Mucosa of rectum (tissue), 2 donors: Measurements from ENCODE around the gene LATS2.

Source experiments
- H3K27ac ChIP-seq, 2 donors: one replicate each; pipeline ENCODE4 v1.7.0; 2013; ENCODE audit warnings: inconsistent platforms in 2 of 2, low read depth in 2 of 2, low read length in 2 of 2
- H3K27me3 ChIP-seq, 2 donors: one replicate each; pipeline ENCODE4 v1.7.0; 2013; ENCODE audit warnings: low read length in 2 of 2; ENCODE audit not compliant: control insufficient read depth in 2 of 2, insufficient read depth in 2 of 2
- H3K36me3 ChIP-seq, 2 donors: one replicate each; pipeline ENCODE4 v1.7.0; 2013; ENCODE audit warnings: low read length in 2 of 2; ENCODE audit not compliant: control insufficient read depth in 2 of 2, insufficient read depth in 2 of 2
- H3K4me1 ChIP-seq, 2 donors: one replicate each; pipeline ENCODE4 v1.7.0; 2013; ENCODE audit warnings: low read length in 2 of 2, mild to moderate bottlenecking in 1 of 2; ENCODE audit not compliant: control insufficient read depth in 2 of 2, insufficient read depth in 2 of 2
- H3K4me3 ChIP-seq, 2 donors: one replicate each; pipeline ENCODE4 v1.7.0; 2013; ENCODE audit warnings: low read length in 2 of 2
- H3K9ac ChIP-seq, 2 donors: one replicate each; pipeline ENCODE4 v1.7.0; 2013; ENCODE audit warnings: low read length in 2 of 2, low read depth in 1 of 2, mild to moderate bottlenecking in 1 of 2
- H3K9me3 ChIP-seq, 2 donors: one replicate each; pipeline ENCODE4 v1.7.0; 2013; ENCODE audit warnings: low read length in 2 of 2; ENCODE audit not compliant: control insufficient read depth in 2 of 2
- donor health status: healthy.
- donor health status: Normal muscosa, but diverticular disease.

LATS2 gene

DNA sequence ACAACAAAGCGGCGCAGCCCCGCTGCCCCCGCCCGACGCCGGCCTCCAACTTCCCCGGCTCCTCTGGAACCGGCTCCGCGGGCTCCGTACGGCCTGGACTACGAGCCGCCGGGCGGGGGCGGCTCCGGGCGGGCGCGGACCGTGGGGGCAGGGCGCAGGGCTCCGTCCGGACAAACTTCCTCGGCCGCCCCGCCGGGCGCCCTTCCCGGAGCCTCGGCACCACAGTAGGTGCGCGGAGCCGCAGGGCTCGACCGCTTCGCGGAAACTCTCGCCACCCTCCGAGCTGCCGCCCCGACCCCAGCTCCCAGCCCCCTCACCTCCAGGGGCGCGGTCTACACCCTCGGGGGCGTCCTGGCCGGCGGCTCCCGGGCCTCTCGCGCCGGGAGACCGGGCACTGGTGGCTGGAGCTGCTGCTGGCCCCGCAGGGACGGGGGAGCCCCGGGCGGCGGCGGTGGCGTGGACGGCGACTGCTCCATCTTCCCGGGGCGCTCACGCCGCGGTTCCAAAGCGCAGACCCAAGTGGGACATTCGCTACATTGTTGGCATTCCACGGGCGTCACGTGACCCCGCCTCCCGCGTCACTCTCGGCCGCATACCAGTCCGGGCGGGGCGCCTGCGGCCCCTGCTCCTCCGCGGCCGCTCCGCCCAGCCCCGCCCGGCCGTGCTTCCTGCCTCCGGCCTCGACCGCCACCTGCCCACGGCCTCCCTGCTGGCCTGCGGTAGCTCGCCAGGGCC, at the start of gene LATS2:
LATS2 (minus strand) TSS at position 558 of the 735 bp plus-strand sequence. CDS start 15,560 bp downstream, outside the sequence.
- Histone ChIP-seq H3K36me3 (no peaks in the 10 kb centered on the region), H3K27ac (peak within 1 kb of the TSS; percentile 87 to 93), H3K9ac (peak within 1 kb of the TSS; percentile 68 to 81), H3K9me3 (no peaks in the 10 kb centered on the region), H3K27me3 (peaks cover 0 to 3% of the 10 kb centered on the region in 2 donors), H3K4me1 (peaks cover 3 to 4% of the 10 kb centered on the region in 2 donors), H3K4me3 (peak within 1 kb of the TSS; percentile 69 to 76)

DNA sequence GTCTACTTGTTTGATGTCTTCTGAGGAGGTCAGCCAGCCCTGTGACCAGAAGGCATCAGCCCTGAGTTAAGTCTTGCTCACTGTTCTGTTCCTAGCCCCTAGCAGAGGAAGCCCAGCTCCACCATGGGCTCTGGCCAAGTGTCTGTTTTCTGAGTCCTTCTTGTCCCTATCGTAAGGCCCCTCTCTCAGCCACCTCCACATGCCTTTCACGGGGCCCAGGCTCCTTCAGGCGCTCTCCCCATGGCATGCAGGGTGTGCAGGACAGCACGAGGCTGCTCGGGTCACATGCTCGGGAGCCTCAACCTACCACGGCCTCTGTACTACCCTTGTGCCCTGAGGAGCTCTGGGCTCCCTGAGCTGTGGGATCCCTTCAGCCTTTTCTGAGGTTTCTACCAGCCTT, 47.8 kb upstream of the LATS2 start:
- no peak overlapping the region for H3K9ac ChIP-seq
- no peaks in the 10 kb centered on the region for H3K27me3 ChIP-seq
- no peak overlapping the region for H3K27ac ChIP-seq
- H3K4me1 ChIP-seq, result no peaks in the 10 kb centered on the region
- no peaks in the 10 kb centered on the region for H3K9me3 ChIP-seq
- no peak overlapping the region for H3K4me3 ChIP-seq
- H3K36me3 ChIP-seq, result no peaks in the 10 kb centered on the region

DNA sequence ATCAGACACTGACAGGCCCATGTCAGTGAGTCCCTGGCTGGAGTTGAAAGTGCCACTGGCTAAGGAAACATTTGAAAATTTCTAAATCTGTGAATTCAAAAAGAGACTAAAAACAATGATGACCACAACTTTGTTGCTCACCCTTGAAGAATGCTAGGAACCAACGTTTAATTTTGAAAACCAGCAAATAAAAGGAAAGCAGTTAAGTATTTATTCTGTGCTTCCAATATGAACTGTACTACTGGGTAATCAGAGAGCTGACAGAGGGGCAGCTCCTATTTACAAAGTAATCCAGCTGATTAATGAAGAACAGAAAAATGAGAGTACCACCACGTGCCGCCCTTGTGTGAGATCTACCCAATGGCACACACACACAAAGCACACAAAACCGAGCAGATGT, 44.7 kb upstream of the LATS2 start:
- no peak overlapping the region for H3K9ac ChIP-seq

DNA sequence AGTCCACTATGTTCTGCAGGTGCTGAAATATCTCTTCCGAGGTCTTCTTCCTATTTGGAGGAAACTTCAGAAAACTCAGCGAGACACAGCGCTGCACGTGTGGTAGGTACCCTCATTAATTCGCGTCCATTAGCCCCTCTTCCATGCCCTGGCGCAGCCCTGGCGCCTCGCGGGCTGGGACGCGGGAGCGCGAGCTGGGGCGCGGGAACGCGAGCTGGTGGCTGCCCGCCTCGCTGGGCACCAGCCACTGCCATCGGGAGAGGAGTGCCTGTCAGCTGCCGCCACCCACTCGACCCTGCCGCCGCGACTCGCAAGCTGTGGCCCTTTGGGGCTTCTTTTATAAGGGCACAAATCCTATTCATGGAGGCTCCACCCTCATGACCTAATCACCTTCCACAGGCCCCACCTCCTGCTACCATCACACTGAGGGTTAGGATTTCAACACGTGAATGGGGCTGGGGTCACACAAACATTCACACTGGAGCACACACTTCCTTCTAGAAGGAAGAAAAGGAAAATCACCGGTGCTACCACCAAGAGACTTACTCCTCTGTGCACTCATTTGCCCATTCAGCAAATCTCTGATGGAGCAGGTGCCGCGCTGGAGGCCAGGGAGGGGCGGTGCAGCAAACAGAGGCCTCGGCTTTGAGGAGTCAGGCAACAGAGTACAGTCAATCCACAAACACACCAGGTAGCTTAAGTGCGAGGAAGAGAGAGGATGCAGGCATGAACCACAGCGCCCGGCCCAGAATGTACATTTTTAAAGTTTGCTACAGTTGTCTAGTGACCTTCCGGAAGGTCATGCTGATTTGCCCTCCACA, 43.0 kb upstream of the LATS2 start:
- H3K27ac ChIP-seq, result no peak overlapping the region
- no peaks in the 10 kb centered on the region for H3K4me1 ChIP-seq
- H3K36me3 ChIP-seq, result no peaks in the 10 kb centered on the region
- no peaks in the 10 kb centered on the region for H3K9me3 ChIP-seq
- H3K27me3 ChIP-seq, result no peaks in the 10 kb centered on the region
- no peak overlapping the region for H3K4me3 ChIP-seq
- H3K9ac ChIP-seq, result no peak overlapping the region

More for the DNA sequence above, 44.7 kb upstream of the LATS2 start:
- Histone ChIP-seq H3K27ac (no peak overlapping the region), H3K4me1 (no peaks in the 10 kb centered on the region), H3K36me3 (no peaks in the 10 kb centered on the region), H3K9me3 (no peaks in the 10 kb centered on the region), H3K27me3 (no peaks in the 10 kb centered on the region), H3K4me3 (no peak overlapping the region)

DNA sequence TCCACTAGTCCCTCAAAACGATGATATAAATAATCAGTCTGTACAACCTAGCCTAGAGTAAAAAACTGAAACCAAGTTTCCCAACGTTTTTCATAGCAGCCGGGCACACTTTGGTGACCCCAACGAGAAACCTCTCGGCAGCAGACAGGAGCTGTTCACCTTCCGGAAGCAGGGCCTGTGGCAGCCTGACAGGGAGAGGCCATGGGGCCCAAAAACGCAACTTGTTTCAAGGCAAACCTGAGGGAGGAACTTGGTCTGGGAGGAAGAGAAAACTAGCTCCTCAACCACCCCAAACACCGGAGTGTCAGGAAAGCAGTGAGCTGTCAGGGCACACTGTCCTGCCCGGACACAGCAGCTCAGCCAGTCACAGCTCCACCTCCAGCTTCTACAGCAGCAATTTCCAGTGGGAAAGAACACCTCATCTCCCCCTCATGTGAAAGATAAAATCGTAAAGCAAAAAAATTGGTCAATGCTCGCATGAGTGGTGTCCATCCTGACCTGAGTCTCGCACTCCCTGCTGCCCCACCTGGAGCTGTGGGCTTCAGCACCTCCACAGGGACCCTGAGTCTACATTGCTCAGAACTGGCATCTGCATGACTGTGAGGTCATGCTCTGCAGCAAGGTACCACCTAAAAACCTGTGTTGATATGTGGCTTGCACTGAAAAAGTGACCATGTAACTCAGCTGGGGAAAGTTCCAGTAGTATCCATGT, 40.6 kb upstream of the LATS2 start:
- Histone ChIP-seq H3K4me3 (no peak overlapping the region), H3K9me3 (no peaks in the 10 kb centered on the region), H3K4me1 (no peaks in the 10 kb centered on the region), H3K36me3 (no peaks in the 10 kb centered on the region), H3K9ac (no peak overlapping the region), H3K27me3 (no peaks in the 10 kb centered on the region), H3K27ac (no peak overlapping the region)

DNA sequence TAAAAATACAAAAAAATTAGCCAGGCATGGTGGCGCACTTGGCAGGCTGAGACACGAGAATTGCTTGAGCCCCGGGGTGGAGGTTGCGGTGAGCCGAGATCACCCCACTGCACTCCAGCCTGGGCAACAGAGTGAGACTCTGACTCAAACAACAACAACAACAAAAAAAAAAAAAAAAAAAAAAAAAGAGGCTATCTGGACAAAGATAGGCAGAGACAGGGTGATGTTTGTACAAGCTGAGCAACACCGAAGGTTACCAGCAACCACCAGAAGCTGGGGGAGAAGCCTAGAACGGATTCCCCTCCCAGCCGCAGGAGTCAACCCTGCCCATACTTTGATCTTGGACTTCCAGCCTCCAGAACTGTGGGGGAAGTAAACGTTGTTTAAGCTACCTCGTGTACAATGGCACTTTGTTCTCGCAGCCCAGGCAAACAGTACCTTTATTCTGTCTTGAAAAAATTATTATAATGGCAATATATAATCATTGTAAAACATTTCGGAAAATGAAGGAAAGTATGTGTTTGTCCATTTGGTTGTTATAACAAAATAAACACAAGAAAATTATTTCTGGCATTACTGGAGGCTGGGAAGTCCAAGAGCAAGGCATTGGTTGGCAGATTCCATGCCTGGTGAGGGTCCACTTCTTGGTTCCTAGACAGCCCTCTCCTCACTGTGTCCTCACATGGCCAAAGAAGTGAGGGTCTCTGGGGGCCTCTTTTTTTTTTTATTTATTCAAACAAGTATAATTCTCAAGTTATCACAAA, 39.8 kb upstream of the LATS2 start:
- no peaks in the 10 kb centered on the region for H3K4me1 ChIP-seq
- H3K27ac ChIP-seq, result no peak overlapping the region
- no peak overlapping the region for H3K4me3 ChIP-seq
- no peaks in the 10 kb centered on the region for H3K9me3 ChIP-seq
- no peaks in the 10 kb centered on the region for H3K36me3 ChIP-seq
- no peak overlapping the region for H3K9ac ChIP-seq
- H3K27me3 ChIP-seq, result no peaks in the 10 kb centered on the region

DNA sequence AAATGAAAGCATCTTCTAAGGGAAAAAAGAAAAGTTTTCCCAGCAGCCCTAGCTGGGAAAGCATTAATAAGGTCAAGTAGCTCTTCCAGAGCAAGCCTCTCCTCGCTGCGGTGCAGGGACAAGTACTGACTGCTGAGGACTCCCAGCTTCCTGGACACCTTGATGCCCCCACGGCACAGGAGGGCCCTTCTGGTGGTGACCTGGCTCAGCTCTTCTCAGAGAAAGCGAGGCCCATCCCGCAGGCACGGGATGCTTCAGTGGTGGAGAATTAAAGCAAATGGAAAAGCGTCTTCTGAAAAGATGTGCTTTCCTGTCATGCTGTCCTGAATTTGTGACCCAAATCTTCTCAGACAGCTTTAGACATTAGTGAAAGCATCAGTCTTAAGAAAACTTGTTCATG, 38.8 kb upstream of the LATS2 start:
- Histone ChIP-seq H3K4me1 (no peaks in the 10 kb centered on the region), H3K27ac (no peak overlapping the region), H3K4me3 (no peak overlapping the region), H3K36me3 (no peaks in the 10 kb centered on the region), H3K27me3 (no peaks in the 10 kb centered on the region), H3K9ac (no peak overlapping the region), H3K9me3 (no peaks in the 10 kb centered on the region)

DNA sequence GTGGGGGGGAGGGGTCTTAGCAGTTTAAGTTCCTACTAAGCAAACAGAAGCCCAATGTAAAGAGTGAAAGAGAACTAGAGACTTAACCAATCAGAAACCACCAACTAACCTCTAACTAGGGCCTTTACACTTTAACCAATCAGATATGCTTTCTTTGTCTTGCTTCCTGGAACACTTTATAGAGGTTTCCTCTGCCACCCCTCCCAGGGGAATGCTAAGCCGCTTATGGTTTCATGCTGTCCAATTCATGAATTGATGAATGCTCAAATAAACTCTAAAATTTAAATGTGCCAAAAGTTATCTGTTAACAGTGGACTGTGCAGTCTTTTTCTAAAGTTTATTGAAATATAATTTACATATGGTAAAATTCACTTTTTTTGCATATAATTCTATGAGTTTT, 33.9 kb upstream of the LATS2 start:
- no peaks in the 10 kb centered on the region for H3K36me3 ChIP-seq
- H3K4me3 ChIP-seq, result no peak overlapping the region
- no peaks in the 10 kb centered on the region for H3K27me3 ChIP-seq
- no peaks in the 10 kb centered on the region for H3K9me3 ChIP-seq
- no peaks in the 10 kb centered on the region for H3K4me1 ChIP-seq
- no peak overlapping the region for H3K9ac ChIP-seq
- H3K27ac ChIP-seq, result no peak overlapping the region

DNA sequence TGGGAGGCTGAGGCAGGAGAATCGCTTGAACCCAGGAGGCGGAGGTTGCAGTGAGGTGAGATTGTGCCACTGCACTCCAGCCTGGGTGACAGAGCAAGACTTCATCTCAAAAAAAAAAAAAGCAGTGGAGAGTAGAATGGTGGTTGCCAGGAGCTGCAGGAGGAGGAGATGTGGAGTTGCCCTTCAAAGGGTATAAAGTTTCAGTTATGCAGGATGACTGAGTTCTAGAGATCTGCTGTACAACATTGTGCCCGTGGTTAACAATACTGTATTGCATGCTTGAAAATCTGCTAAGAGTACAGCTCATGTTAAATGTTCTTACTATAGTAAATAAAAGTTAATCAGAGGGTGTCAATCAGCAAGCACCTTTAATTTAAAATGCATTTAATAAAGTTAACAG, 28.4 kb upstream of the LATS2 start:
- H3K4me3 ChIP-seq, result no peak overlapping the region
- H3K27me3 ChIP-seq, result no peaks in the 10 kb centered on the region
- H3K9ac ChIP-seq, result no peak overlapping the region
- no peaks in the 10 kb centered on the region for H3K4me1 ChIP-seq
- no peaks in the 10 kb centered on the region for H3K36me3 ChIP-seq
- no peak overlapping the region for H3K27ac ChIP-seq
- no peaks in the 10 kb centered on the region for H3K9me3 ChIP-seq
